NCI-H1105 (cell line): ENCODE measurements around the gene ISY1.
"Not testable (repeated sequence)": the region's sequence is repeated elsewhere in the genome, so short reads cannot be mapped to it uniquely, and the experiment has no call there.

ENCODE experiments used
- DNase-seq: peaks from one replicate; lab custom pipeline; 2025; lab: John Stamatoyannopoulos, UW

Gene ISY1

DNA sequence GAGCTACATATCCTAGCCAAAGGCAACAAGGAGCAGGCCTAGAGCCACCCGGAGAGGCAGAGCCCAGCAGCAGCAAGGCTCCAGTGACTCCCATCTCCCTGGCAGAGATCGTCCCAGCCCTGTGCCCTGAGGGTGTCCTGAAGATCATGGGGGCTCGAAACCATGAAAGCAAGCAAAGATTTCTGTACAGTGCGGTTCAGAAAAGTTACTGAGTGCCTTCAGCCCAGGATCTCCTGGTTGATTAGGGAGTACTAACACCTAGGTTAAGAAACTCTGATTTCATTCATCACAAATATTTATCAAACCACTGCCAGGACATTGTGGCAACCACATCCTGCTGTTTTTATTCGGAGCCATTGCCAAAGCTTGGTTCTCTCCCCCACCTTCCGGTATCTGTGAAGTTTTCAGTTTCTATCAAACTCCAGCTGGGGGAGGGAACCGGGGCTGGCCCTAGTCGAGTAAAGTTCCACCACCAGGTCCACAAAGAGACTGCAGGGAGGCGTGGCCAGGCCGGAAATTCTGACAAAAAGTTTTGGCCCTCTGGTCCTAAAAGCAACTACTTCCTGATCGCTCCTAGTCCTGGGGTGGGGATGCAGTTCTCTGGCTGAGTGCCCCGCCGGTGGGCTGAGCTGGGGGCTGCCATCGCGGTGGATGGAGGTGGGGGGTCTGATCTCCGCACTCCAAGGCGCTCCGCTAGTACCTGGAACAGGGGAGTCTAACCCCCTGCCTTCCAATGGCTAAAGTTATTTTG is 40.4 kb downstream of the ISY1 start:
- no peak for DNase-seq

DNA sequence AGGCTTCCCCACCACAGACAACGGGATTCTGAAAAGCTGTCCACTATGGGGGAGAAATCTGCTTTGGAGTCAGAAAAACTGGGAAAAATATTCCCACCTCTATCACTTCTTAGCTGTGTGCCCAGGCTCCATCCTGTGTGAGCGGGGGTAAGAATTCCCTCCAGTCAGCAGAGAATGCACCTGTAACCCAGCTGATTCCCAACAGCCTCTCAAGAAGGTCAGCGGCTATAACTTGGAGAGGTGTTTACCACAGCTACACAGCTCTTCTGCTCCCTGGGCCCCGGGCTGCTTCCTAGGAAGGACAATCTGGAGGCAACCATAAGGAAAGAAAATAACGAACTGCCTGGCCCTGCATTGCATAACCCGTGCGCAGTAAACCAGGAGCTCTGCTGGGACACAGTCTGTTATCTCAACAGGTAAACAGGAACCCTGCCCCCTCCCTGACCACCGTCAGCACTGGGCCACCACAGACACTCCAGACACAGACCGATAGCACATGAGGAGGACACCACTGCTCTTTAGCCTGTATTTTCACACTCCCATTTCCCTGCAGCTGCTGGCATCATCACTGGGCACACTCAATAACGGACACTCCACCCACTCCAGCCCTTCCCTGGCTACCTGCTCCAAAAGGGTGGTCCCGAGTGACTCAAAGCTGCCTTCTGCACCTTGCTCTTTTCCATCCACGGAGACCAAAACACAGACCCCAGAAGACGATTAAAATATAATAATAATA is 41.3 kb downstream of the ISY1 start:
- no peak for DNase-seq

DNA sequence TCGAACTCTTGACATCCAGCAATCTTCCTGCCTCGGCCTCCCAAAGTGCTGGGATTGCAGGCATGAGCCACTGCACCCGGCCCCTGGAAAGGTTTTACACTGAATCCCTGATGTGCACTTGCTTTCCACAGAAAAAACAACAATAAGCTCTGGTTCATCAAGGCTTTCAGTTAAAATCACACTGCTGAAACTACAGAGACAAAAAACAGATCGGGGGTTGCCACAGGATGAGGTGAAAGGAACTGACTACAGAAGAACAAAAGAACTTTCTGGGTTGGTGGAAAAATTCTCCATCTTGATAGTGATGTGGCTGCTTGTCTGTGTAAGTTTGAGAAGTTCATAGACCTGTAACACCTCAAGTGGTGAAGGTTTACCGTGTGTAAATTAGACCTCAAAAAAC is 42.1 kb downstream of the ISY1 start:
- DNase-seq: no peak

DNA sequence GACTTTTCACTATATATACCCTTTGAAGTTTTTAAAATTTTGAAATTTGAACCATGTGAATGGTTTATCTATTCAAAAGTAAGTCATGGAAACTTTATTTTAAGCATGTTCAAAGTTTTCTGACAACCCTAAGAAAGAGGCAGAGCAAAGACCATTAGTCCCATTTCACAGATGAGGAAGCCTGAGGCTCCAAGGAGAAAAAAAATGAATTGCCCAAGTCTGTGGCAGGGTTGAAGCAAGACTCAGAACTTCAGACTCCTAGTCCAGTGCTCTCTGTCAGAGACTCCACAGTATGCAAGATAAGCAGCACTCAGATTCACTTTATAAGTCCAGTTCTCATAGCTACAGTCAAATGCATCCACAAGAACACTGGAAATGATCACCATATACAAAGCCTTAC is 43.7 kb downstream of the ISY1 start:
- DNase-seq: no peak

DNA sequence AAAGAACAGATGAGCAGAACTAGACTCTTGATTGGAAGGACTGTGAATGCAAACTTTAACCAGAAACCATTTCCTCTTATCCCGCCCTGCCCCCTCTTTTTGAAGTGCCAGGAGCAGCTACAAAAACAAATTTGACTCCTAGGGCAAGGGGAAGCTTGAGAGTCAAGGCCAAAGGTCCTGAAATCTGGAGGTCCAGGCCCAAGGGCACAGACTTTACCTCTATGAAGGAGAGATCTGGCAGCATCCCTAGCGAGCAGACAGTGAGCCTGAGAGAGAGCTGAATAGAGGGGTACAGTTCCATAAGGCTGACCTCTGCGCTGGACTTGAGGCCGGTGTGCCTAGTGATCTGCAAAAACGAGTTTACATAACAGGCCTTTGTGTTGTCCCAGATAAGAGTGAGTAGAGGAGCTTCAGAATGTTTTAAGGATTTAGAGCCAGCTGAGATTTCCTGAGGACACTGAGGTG is 44.3 kb downstream of the ISY1 start:
- DNase-seq: no peak

DNA sequence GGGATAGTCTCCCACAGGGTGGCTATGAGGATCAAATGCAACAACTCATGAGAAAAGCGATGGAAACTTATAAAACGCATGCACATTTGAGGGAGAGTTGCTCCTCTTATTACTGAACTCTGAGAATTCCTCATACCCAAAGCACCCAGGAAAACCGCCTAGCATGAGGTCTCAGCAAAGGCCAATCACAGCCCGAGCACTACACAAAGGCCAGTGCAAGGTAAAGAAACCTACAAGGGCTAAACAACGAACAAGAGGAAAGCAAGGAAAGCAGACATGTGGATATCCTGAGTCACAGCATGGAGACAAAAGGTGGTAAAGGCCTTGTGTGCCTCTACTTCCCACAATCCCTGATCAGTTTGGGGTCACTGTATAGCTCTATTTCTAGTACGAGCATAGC is 46.4 kb downstream of the ISY1 start:
- no peak for DNase-seq

DNA sequence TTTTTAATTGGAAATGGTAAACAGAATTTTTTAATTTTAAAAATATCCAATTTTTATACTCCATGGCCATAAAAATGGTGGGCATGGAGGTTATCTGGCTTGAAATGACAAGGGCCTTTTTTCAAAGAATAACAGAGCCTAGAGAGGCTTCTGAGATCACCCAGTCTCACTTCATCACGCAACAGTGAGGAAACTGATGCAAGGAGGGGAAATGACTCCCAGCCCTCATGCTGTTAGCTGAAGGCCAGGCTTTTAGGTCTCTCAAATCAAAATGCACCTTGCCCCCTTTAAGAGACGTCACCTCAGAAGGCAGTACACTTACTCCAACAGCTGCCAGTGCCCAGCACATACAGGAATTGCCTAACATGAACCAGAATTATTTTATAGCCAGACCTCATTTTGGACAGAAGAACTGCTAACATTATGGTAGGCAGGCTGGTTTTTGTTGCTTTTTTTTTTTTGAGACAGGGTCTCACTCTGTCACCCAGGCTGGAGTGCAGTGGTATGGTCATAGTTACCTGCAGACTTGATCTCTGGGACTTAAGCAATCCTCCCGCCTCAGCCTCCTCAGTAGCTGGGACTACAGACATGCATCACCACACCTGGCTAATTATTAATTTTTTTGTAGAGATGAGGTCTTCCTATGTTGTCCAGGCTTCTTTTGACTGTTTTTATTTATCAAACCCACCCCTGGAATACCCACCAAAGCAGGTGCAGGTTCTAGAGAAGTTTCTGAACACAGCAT is 48.4 kb downstream of the ISY1 start:
- DNase-seq: no peak

DNA sequence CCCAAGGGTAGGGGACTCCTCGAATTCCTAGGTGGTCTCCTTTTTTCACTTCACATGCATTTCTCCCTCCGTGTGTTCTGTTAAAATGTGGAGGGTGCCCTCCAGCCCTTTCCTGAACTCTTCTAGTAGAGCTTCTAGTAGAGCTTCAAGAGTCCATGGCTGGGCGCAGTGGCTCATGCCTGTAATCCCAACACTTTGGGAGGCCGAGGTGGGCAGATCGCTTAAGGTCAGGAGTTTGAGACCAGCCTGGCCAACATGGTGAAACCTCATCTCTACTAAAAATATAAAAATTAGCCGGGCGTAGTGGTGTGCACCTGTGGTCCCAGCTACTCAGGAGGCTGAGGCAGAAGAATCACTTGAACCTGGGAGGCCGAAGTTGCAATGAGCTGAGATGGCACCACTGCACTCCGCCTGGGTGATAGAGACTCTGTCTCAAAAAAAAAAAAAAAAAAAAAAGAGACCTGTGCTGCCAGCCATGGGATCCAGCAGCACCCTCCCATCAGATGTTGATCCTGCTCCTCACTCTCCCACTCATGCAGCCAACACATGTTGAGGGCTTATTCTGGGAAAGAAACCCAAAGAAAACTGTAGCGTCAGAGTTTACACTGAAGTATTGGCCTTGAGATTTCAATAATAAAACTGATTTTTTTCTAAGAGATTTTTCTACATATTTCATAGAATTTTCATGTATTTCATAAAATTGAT is 49.6 kb downstream of the ISY1 start:
- DNase-seq: not testable (repeated sequence)

DNA sequence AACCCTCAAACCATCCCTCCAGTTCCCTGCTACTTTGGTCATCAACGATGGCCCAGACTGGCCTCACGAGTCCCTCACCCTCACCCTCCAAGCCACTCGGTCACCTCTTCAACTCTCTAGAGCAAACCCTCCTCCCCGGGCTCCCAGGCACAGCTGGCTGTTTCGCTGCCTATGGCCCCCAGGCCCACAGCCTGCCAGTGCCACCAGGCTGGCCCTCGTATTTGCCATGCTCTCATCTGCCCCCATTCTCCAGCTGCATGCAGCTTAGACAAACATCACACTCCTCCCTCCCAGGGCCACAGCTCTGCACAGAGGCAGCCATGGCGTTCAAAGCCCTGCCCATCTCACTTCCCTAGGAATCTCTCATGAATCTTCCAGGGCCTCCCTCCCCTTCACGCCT is 53.1 kb downstream of the ISY1 start:
- no peak for DNase-seq

DNA sequence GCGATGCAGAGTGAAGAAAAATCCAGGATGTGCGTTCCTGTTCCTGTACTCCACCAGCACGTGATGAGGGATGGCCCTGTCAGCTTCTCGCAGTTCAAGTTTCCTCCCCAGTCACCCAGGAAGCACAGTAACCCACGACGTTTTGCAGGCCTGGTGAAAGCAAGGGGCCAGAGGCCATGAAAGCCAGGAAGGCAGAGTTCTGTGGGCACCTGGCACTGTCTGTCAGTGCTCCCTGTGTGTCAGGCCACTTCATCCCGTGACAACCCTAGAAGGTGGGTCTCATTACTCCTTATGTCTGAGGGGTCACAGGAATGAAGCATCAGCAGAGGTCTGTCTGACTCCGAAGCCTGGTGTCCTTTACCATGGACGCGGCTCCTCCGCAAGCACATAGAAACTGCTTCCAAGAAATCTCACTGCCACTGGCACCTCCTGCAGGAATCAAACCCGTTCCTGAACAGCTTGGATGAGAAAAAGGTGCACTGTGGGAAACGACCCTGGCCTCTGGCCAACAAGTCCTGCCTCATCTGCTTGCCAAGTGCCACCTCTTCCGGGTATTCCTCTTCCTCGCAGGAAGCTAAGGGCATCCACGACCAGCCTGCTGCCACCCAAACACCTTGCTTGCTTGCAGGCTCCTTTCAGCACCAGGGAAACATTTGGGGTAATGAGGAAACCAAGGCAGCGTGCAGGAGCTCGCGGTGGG is 53.8 kb downstream of the ISY1 start:
- DNase-seq: no peak

DNA sequence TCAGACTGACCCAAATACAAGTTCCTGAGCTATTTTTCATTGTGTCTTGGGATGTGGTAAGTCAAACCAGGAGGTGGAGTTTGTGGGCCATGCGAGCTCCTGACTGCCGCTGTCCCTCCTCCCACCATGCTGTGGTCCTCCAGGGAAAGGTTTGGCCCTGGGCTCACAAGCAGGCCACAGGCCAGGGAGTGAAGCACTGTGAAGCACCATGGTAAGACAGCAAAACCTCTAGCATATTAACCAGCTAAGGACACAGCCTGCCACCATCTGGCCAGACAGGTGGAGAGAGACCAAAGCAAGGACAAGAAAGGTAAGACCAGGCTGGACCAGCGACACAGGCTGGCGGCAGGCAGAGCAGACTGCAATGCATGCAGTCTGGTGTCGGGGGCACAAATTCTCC is 54.5 kb downstream of the ISY1 start:
- DNase-seq: no peak

DNA sequence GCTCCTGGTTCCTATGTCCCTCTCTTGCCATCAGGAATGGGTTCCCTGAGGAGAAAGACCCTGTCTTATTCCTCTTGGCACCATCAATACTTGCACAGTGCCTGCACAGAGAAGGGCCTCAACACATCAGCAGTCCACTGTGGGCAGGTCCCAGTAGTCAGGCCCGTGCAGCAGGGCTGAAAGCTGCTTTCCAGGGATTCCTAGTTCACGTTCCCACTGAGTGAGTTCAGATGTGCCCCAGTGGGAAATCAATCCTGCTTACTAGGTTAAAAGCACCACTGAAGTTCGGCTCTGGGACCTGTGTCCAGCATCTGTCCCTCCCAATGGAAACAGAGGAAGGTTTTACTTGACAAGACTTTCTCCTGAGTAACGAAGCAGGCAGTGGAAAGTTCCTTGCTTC is 55.0 kb downstream of the ISY1 start:
- DNase-seq: no peak

DNA sequence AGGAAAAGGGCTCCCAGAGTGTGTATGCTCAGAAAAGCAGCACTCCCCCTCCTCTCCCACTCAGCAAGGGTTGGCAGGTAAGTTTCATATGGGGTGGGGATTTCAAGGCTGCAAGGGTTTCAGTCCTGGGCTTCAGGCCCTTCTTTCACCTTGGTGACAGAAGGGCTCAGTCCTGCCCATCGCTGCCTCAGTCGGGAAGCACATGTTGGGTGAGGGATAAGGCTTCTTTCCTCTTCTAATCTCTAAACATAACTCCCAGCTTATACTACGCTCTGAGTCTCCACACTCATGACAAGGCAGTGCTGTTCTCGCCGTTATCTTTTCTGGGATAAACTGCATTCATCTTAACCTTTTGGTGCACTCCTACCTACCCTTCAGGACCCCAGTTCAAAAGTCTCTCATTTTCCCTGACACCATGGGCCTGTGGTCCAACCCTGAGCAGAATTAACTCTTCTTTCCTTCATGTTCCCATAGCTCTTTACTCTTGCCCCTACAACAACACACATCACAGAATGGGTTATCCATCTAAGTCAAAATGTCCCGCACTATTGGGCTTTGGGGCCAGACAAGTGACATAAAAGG is 56.3 kb downstream of the ISY1 start:
- no peak for DNase-seq

DNA sequence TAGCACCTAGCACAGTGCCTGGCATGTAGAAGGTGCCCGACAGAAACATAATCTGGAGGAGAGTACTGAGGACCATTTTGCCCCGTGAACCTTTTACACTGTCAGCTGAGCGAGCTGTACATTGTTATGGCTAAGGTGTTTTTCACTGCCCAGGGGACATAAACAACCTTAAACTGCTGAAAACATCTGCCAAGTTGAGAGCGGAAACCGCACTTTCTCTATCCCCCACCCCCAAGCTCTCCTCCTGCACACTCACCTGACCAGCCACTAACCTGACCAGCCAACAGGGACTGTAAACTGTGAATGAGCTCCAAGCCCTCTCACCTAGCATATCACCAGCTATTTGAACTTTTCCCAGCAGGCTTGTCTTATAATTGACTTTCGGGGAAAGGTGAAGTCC is 56.8 kb downstream of the ISY1 start:
- DNase-seq: no peak

DNA sequence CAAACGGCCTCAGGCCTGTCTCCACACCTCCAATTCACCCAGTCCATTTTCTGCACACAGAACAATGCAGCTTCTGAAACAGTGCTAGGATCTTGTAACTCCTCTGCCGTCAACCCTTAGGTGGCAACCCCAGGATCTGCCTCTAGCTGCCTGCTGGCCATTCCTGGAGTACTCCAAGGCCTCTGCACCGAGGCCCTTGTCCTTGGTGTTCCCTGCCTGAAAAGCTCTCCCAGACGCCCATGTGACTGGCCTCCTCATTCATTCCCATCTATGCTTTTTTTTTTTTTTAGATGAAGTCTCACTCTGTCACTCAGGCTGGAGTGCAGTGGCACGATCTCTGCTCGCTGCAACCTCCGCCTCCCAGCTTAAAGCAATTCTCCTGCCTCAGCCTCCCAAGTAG is 57.6 kb downstream of the ISY1 start:
- no peak for DNase-seq

DNA sequence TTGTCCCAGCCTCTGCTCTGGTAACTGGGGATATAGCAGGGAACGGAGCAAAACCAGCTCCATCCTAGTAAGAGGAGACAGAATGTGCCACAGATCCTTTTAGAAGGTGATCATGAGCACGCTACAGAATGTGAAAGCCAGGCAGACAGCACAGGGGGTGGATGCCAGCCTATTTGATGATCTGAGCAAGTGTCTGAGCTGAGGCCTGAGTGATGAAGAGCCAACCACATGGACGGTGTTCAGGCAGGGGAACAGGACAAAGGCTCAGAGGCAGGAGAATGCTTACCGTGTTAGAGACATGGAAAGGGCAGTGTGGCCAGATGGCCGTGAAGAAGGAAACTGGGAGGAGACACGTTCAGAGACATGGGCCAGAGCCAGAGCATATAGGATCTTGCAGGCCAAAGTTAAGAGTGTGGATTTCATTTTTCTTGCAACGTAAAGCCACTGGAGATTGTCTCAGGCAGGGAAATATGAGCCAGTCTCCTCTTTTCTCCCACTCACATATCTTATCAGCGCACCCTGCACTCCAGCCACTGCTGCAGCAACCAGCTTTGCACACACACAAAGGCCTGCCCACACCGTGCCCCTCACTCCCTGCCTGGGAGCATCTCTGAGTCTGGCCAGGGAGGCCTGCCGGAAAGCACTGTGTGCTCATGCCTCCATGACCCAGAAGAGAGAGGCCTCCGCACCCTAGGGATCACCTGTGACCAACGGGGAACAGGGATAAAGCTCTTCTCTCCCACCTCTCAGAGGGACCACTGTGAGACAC is 59.3 kb downstream of the ISY1 start:
- no peak for DNase-seq

DNA sequence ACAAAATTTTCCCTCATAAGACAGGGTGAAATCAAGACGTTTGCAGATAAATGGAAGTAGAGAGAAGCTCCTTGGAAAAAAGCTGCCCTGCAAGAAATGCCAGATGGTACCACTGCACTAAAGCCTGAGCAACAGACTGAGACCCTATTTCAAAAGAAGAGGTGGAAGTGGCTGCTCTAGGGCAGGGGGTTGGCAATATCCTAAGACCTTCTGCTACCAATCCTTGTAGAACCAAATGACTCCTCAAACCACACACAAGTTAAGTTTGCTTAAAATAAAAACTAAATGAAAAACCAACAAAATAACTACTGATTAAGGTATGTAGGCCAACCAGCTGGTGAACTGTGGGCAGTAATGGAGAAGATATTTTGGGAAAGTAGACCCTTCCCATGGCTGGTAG is 60.6 kb downstream of the ISY1 start:
- DNase-seq: no peak

DNA sequence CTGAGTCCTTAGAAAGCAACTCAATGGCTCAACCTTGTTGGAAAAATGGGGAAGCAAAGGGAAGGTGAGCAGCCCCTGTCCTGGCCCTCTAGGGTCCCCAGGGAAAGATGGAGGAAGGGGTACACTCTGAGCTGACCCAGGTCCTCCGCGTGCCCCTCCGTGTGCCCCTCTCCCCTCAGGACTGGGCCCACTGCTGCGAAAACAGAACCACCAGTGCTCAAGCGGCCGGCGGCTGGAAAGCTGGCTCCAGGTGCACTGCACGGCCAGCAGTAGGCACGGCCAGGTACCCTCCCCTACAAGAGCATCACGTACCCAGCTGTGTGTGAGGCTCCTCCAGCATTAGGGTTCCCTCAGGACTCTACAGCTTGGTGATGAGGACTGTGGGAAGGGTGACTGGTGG is 65.6 kb downstream of the ISY1 start:
- no peak for DNase-seq

DNA sequence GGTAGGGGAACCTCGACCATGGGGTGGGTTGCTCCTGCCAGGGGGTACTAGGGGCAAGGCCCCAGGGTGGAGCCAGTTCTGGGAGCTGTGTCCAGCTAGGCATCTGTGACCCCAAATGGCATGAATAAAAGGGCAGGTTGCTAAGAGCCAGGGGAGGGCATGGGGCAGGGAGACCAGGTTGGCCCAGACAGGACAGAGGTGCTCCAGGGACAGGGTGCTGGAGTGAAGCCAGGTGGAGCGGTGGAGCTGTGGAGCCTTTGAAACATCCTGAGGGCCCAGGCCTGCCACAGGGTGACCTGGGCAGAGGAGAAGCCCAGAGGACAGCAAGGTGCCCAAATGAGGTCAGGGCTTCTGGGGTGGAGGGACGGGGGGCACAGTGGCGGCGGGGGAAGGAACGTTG is 72.6 kb downstream of the ISY1 start:
- not testable (repeated sequence) for DNase-seq

DNA sequence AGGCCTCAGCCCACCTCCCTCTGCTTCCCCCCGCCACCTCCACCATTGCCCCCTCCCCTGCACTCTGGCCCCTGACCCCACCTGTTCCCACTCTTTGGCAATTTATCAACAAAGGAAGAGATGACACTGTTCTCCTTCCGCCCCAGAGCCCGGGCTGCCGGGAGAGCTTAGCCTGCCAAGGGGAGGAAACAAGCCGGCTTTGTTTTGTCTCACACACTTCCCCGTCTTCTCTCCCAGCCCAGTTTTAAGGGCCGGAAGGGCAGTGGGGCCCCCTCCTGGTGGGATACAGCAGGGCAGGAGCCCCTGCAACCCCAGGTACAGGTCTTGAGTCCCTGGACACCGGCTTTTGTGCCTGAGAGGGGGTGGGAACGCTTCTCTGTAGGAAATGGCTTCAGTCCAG is 73.0 kb downstream of the ISY1 start:
- not testable (repeated sequence) for DNase-seq
